IMR-90 (cell line): ENCODE results near the gene CACNG8. TPM values are rescaled to one million over a fixed set of nuclear protein-coding genes. Genes with fewer than 3 reads are reported as not detected.

Experiments used
- ATAC-seq: fragments of 200-7000 bp; cut with Tn5 transposase; 2 replicates; pipeline ENCODE4 v1.9.1; 2020; ENCODE audit warnings: low read depth, mild to moderate bottlenecking, moderate library complexity
- BruUV-seq: library from RNA; stranded (reverse); fragments of 400-500 nt; replicated peaks from 2 replicates; lab custom pipeline; 2021; lab: Mats Ljungman, UMichigan
- CTCF ChIA-PET: fragments of 300-600 bp; formaldehyde crosslinking; extraction: SDS; loops from one replicate; lab custom pipeline; 2021; ENCODE audit warnings: antibody characterized with exemption; lab: Yijun Ruan, JAX
- POLR2A ChIA-PET: fragments of 300-600 bp; sonication (Branson Sonifier 250); formaldehyde crosslinking; loops from one replicate; lab custom pipeline; 2022; ENCODE audit warnings: antibody characterized with exemption; ENCODE audit not compliant: unreplicated experiment; lab: Charles Lee
- DNase-seq: peaks from one replicate; pipeline ENCODE4 v3.0.0; 2013
- H2AFZ ChIP-seq: replicated peaks from 2 replicates; pipeline ENCODE3; 2013; ENCODE audit warnings: low read length, mild to moderate bottlenecking; ENCODE audit not compliant: poor library complexity
- H2AK5ac ChIP-seq: 2 replicates; pipeline ENCODE4 v1.6.1; 2013; ENCODE audit warnings: low read depth, low read length, inconsistent platforms
- H2AK9ac ChIP-seq: replicated peaks from 2 replicates; pipeline ENCODE3; 2013; ENCODE audit warnings: mild to moderate bottlenecking, low read depth, low read length, moderate library complexity; ENCODE audit not compliant: poor library complexity
- H2BK120ac ChIP-seq: 2 replicates; pipeline ENCODE4 v1.6.1; 2013; ENCODE audit warnings: low read depth, low read length, inconsistent platforms
- H2BK15ac ChIP-seq: 3 replicates; pipeline ENCODE4 v1.6.1; 2013; ENCODE audit warnings: low read depth, low read length, inconsistent platforms
- H2BK20ac ChIP-seq: 2 replicates; pipeline ENCODE4 v1.6.1; 2013; ENCODE audit warnings: low read depth, mild to moderate bottlenecking, inconsistent platforms, low read length, moderate library complexity
- H2BK5ac ChIP-seq: 2 replicates; pipeline ENCODE4 v1.6.1; 2013; ENCODE audit warnings: mild to moderate bottlenecking, low read depth, low read length, inconsistent platforms; ENCODE audit not compliant: poor library complexity, severe bottlenecking
- H3K14ac ChIP-seq: replicated peaks from 2 replicates; pipeline ENCODE4 v1.6.1; 2013; ENCODE audit warnings: low read depth, low read length, inconsistent platforms
- H3K18ac ChIP-seq: 2 replicates; pipeline ENCODE4 v1.6.1; 2013; ENCODE audit warnings: low read depth, low read length, control low read depth
- H3K23ac ChIP-seq: 2 replicates; pipeline ENCODE4 v1.6.1; 2013; ENCODE audit warnings: low read depth, low read length, inconsistent platforms
- H3K27ac ChIP-seq: 2 replicates; pipeline ENCODE4 v1.5.1; 2013; ENCODE audit warnings: mild to moderate bottlenecking, control low read depth, low read length; ENCODE audit not compliant: insufficient read depth
- H3K27me3 ChIP-seq: 2 replicates; pipeline ENCODE4 v1.6.1; 2013; ENCODE audit warnings: low read length; ENCODE audit not compliant: control insufficient read depth, insufficient read depth
- H3K36me3 ChIP-seq: 2 replicates; pipeline ENCODE4 v1.6.1; 2013; ENCODE audit warnings: low read length, mixed read lengths; ENCODE audit not compliant: control insufficient read depth, insufficient read depth
- H3K4ac ChIP-seq: 2 replicates; pipeline ENCODE4 v1.6.1; 2013; ENCODE audit warnings: low read depth, low read length, inconsistent platforms
- H3K4me1 ChIP-seq: 2 replicates; pipeline ENCODE4 v1.6.1; 2013; ENCODE audit warnings: low read length, mixed read lengths; ENCODE audit not compliant: control insufficient read depth, insufficient read depth
- H3K4me2 ChIP-seq: 2 replicates; pipeline ENCODE4 v1.6.1; 2013; ENCODE audit warnings: low read depth, mild to moderate bottlenecking, control low read depth, low read length, moderate library complexity
- H3K4me3 ChIP-seq: 2 replicates; pipeline ENCODE4 v1.5.1; 2013; ENCODE audit warnings: low read depth, mild to moderate bottlenecking, control low read depth, low read length, moderate library complexity; ENCODE audit not compliant: insufficient read depth
- H3K56ac ChIP-seq: 2 replicates; pipeline ENCODE4 v1.6.1; 2013; ENCODE audit warnings: low read length, inconsistent platforms; ENCODE audit not compliant: insufficient read depth; ENCODE audit errors: extremely low read depth
- H3K79me1 ChIP-seq, 2 experiments: 2 replicates each; pipeline ENCODE4 v1.6.1; 2013; ENCODE audit warnings: low read length in 2 of 2, inconsistent platforms in 1 of 2, low read depth in 1 of 2
- H3K9ac ChIP-seq: 2 replicates; pipeline ENCODE4 v1.6.1; 2013; ENCODE audit warnings: low read depth, low read length, control low read depth
- H3K9me1 ChIP-seq: 2 replicates; pipeline ENCODE4 v1.6.1; 2013; ENCODE audit warnings: low read length, inconsistent platforms; ENCODE audit not compliant: insufficient read depth
- H3K9me3 ChIP-seq: 2 replicates; pipeline ENCODE4 v1.6.1; 2013; ENCODE audit warnings: low read length; ENCODE audit not compliant: control insufficient read depth, insufficient read depth
- H4K20me1 ChIP-seq: 2 replicates; pipeline ENCODE4 v1.6.1; 2013; ENCODE audit warnings: low read length, inconsistent platforms; ENCODE audit not compliant: insufficient read depth
- H4K5ac ChIP-seq: 2 replicates; pipeline ENCODE4 v1.6.1; 2013; ENCODE audit warnings: mild to moderate bottlenecking, low read depth, low read length, control low read depth
- H4K8ac ChIP-seq, 2 experiments: 2 replicates each; pipeline ENCODE4 v1.6.1; 2013; ENCODE audit warnings: low read depth in 2 of 2, low read length in 2 of 2, control low read depth in 1 of 2, inconsistent platforms in 1 of 2
- H4K91ac ChIP-seq: 2 replicates; pipeline ENCODE4 v1.6.1; 2013; ENCODE audit warnings: low read depth, low read length, inconsistent platforms; ENCODE audit not compliant: insufficient read depth
- BHLHE40 ChIP-seq: fragments of 150-350 bp; IDR thresholded peaks from 2 replicates; pipeline ENCODE4 v1.6.1; 2016; ENCODE audit warnings: mild to moderate bottlenecking, low read depth, low read length
- CEBPB ChIP-seq: IDR thresholded peaks from 2 replicates; pipeline ENCODE4 v1.6.1; 2012; ENCODE audit warnings: low read depth, low read length, improper control_type of control experiment
- CHD1 ChIP-seq: IDR thresholded peaks from 2 replicates; pipeline ENCODE4 v1.6.1; 2012; ENCODE audit warnings: low read depth, low read length, improper control_type of control experiment
- FOS ChIP-seq: fragments of 150-350 bp; IDR thresholded peaks from 2 replicates; pipeline ENCODE4 v1.6.1; 2016; ENCODE audit warnings: low read depth, low read length
- MAZ ChIP-seq: IDR thresholded peaks from 2 replicates; pipeline ENCODE4 v1.6.1; 2012; ENCODE audit warnings: low read depth, mild to moderate bottlenecking, low read length, improper control_type of control experiment, moderate library complexity, borderline replicate concordance
- MXI1 ChIP-seq: IDR thresholded peaks from 2 replicates; pipeline ENCODE4 v1.6.1; 2012; ENCODE audit warnings: low read depth, mild to moderate bottlenecking, low read length, moderate library complexity, borderline replicate concordance
- NFE2L2 ChIP-seq: fragments of 150-350 bp; IDR thresholded peaks from 2 replicates; pipeline ENCODE4 v1.6.1; 2016; ENCODE audit warnings: low read depth, mild to moderate bottlenecking, low read length
- POLR2A ChIP-seq: IDR thresholded peaks from 2 replicates; pipeline ENCODE4 v1.6.1; 2012; ENCODE audit warnings: mild to moderate bottlenecking, low read depth, low read length
- RAD21 ChIP-seq: IDR thresholded peaks from 2 replicates; pipeline ENCODE4 v1.6.1; 2012; ENCODE audit warnings: low read length, improper control_type of control experiment
- RCOR1 ChIP-seq: IDR thresholded peaks from 2 replicates; pipeline ENCODE4 v1.6.1; 2012; ENCODE audit warnings: mild to moderate bottlenecking, low read length, improper control_type of control experiment; ENCODE audit not compliant: insufficient replicate concordance
- RFX5 ChIP-seq: IDR thresholded peaks from 2 replicates; pipeline ENCODE4 v1.8.0; 2012; ENCODE audit warnings: low read depth, mild to moderate bottlenecking, low read length, moderate library complexity
- SMC3 ChIP-seq: fragments of 150-350 bp; IDR thresholded peaks from 2 replicates; pipeline ENCODE4 v1.6.1; 2016; ENCODE audit warnings: low read depth, mild to moderate bottlenecking, antibody characterized with exemption, low read length, moderate library complexity
- WGBS, 2 experiments: methylation state at CpG; one replicate each; pipeline versions ENCODE4 v1.1.5 to v1.1.7; 2013; ENCODE audit warnings: missing lambda C conversion rate in 2 of 2; ENCODE audit not compliant: insufficient read length in 1 of 2; ENCODE audit errors: extremely low coverage in 2 of 2; 5-methylcytosine and 5-hydroxymethylcytosine counted together
- dilution Hi-C: fragments of 300-500 bp; cut with HindIII; formaldehyde crosslinking; loops from one replicate; pipeline ENCODE4 v1.14.3; 2018; ENCODE audit warnings: low sequenced_read_pairs; ENCODE audit not compliant: unreplicated experiment
- in situ Hi-C: fragments of 300-500 bp; cut with MboI; formaldehyde crosslinking; loops from 3 replicates; pipeline ENCODE4 v1.14.3; 2019; ENCODE audit warnings: low sequenced_read_pairs, inconsistent platforms, mixed read lengths
- intact Hi-C: fragments of 100-400 bp; cut with micrococcal nuclease; formaldehyde crosslinking; loops from 2 replicates; pipeline ENCODE4 v1.10.0; 2022
- polyA plus RNA-seq, 3 experiments: library from polyadenylated mRNA; depleted of rRNA; stranded (reverse); fragments of >200 nt; gene quantifications; 2 replicates each; pipeline ENCODE4 v1.2.3, GENCODE V29; 2012; ENCODE audit warnings: low replicate concordance in 1 of 3
- total RNA-seq: library from RNA; depleted of rRNA; stranded (reverse); fragments of >200 nt; gene quantifications from 2 replicates; pipeline ENCODE4 v1.2.3, GENCODE V29; 2012
- TF ChIP-seq, protein P1 (sequence below): fragments of 150-350 bp; IDR thresholded peaks from 2 replicates; pipeline ENCODE4 v1.6.1; 2017; ENCODE audit warnings: mild to moderate bottlenecking, antibody characterized with exemption, low read length, low read depth
- TF ChIP-seq, protein P2 (sequence below): fragments of 150-350 bp; IDR thresholded peaks from 2 replicates; pipeline ENCODE4 v1.6.1; 2016; ENCODE audit warnings: low read depth, mild to moderate bottlenecking, low read length, moderate library complexity, borderline replicate concordance
- TF ChIP-seq, protein P3 (sequence below): conservative IDR thresholded peaks from 2 replicates; pipeline ENCODE4 v1.5.1; 2012; ENCODE audit warnings: mild to moderate bottlenecking, low read depth, low read length, improper control_type of control experiment

The CACNG8 gene
- total and polyA plus RNA-seq, 2 of the 4 experiments (the other 2 are of a cell fraction): 0.15 TPM; not detected in 1

DNA sequence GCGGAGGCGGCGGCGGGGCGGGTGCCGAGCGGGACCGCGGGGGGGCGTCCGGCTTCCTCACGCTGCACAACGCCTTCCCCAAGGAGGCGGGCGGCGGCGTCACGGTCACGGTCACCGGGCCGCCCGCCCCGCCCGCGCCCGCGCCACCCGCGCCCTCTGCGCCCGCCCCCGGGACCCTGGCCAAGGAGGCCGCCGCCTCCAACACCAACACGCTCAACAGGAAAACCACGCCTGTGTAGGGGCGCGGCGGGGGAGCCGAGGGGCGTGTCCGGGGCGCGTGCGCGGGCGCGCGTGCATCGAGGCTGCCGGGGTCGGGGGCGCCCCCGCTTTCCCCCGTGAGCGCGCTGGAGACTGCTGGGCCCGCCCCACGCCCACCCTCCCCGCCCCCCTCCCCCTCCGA lies 19.9 kb downstream of the CACNG8 start:
- Histone ChIP-seq H3K4me3 (peak overlapping the region; percentile 12; the same call in 1 of the 2 replicates), H2BK20ac (no peak overlapping the region), H2BK5ac (no peak overlapping the region), H4K20me1 (no peaks in the 10 kb centered on the region), H4K8ac (no peak overlapping the region), H3K4me1 (no peaks in the 10 kb centered on the region), H3K9ac (no peak overlapping the region), H3K23ac (no peak overlapping the region), H2AK5ac (no peak overlapping the region), H4K5ac (no peak overlapping the region), H3K14ac (no peak overlapping the region), H3K4ac (no peak overlapping the region), H2BK120ac (no peak overlapping the region), H4K91ac (no peak overlapping the region), H3K9me3 (no peaks in the 10 kb centered on the region), H2AFZ (no peak overlapping the region), H3K27me3 (peaks cover 15% of the 10 kb centered on the region; the same call in 1 of the 2 replicates), H3K56ac (no peak overlapping the region), H3K18ac (no peak overlapping the region), H3K9me1 (no peaks in the 10 kb centered on the region), H2BK15ac (no peak overlapping the region), H3K36me3 (no peaks in the 10 kb centered on the region), H2AK9ac (no peak overlapping the region), H3K4me2 (no peak overlapping the region), H3K79me1 (no peaks in the 10 kb centered on the region), H3K27ac (no peak overlapping the region)
- POLR2A ChIA-PET: no interaction called here
- DNase-seq (no peak), ATAC-seq (no peak)
- CTCF ChIA-PET: no interaction called here
- 4% methylated on average over 19 of the region's 61 CpGs; no CpG with 5 or more reads in 1 of the 2 experiments for WGBS, 2 experiments
- in situ Hi-C loops (no loop called here), intact Hi-C loops (no loop called here), dilution Hi-C loops (no loop called here)
- BruUV-seq: no TSS peak
- TF ChIP-seq CHD1: no peak
- TF ChIP-seq RCOR1: no peak
- TF ChIP-seq, protein P1, sequence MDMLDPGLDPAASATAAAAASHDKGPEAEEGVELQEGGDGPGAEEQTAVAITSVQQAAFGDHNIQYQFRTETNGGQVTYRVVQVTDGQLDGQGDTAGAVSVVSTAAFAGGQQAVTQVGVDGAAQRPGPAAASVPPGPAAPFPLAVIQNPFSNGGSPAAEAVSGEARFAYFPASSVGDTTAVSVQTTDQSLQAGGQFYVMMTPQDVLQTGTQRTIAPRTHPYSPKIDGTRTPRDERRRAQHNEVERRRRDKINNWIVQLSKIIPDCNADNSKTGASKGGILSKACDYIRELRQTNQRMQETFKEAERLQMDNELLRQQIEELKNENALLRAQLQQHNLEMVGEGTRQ: no peak
- TF ChIP-seq BHLHE40: no peak
- TF ChIP-seq, protein P2, sequence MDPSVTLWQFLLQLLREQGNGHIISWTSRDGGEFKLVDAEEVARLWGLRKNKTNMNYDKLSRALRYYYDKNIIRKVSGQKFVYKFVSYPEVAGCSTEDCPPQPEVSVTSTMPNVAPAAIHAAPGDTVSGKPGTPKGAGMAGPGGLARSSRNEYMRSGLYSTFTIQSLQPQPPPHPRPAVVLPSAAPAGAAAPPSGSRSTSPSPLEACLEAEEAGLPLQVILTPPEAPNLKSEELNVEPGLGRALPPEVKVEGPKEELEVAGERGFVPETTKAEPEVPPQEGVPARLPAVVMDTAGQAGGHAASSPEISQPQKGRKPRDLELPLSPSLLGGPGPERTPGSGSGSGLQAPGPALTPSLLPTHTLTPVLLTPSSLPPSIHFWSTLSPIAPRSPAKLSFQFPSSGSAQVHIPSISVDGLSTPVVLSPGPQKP: no peak
- TF ChIP-seq FOS: no peak
- no peak for TF ChIP-seq RFX5
- no peak for TF ChIP-seq POLR2A
- TF ChIP-seq, protein P3, sequence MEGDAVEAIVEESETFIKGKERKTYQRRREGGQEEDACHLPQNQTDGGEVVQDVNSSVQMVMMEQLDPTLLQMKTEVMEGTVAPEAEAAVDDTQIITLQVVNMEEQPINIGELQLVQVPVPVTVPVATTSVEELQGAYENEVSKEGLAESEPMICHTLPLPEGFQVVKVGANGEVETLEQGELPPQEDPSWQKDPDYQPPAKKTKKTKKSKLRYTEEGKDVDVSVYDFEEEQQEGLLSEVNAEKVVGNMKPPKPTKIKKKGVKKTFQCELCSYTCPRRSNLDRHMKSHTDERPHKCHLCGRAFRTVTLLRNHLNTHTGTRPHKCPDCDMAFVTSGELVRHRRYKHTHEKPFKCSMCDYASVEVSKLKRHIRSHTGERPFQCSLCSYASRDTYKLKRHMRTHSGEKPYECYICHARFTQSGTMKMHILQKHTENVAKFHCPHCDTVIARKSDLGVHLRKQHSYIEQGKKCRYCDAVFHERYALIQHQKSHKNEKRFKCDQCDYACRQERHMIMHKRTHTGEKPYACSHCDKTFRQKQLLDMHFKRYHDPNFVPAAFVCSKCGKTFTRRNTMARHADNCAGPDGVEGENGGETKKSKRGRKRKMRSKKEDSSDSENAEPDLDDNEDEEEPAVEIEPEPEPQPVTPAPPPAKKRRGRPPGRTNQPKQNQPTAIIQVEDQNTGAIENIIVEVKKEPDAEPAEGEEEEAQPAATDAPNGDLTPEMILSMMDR: no peak
- no peak for TF ChIP-seq NFE2L2
- no peak for TF ChIP-seq MAZ
- no peak for TF ChIP-seq RAD21
- TF ChIP-seq SMC3: no peak
- no peak for TF ChIP-seq CEBPB
- TF ChIP-seq MXI1: no peak
